HG02981 (cell line): ENCODE measurements around the gene THEM5.

Experiments used
- ATAC-seq: cut with Tn5 transposase; IDR thresholded peaks from one replicate; pipeline ENCODE4 v1.9.1; 2021; ENCODE audit warnings: mild to moderate bottlenecking, moderate library complexity; ENCODE audit not compliant: unreplicated experiment

The THEM5 gene

DNA sequence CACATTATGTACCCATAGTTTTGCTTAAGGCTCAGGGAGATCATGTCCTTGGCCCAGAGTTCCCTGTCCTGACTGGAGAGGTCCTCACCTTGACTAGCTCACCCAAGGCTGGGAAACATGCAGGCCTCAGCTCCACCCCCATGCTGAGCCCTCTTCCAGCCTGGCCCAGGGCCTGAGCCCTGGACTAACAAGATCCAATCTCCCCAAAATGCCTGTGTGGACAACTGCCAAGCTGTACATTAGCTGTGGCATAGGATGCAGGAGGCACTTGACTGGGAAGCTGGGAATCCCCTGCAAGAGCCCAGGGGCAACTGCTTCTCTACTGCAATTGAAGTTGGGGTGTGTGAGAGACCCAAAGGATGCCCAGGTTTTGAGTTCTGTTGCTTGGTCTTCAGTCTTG is 50.3 kb downstream of the THEM5 start:
- no peak for ATAC-seq

DNA sequence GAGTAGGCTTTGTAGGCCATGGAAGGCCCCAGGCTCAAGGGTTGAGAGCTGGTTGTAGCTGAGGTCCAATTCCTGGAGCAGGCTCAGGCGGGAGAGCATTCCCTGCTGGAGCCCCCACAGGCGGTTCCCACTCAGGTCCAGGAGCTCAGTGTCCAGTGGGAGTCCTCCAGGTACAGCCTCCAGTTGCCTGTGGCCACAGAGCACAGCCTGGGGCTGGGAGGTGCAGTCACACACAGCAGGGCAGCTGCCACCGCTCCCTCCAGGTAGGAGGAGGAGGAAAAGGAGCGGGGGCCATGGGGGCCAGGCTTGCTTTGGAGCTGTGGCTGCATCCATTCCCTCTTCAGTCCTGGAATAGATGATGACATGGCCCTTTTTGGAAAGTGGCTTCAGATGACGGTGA is 51.1 kb downstream of the THEM5 start:
- ATAC-seq, result no peak

DNA sequence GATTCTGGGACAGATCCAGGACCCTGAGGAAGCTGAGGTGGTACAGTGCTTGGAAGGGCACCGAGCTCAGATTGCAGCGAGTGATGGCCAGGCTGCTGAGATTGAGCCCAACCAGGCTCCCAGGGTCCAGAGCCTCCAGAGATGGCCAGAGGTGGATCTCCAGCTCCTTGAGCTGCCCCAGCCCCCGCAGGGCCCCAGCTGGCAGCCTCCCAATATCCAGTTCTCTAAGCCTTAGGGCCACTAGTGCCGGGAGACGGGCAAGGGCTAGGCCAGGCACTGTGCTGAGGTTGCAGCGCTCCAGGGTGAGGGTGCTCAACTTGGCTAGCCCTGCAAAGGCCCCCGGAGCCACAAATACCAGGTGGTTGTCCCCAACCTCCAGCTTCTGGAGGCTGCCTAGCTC is 51.7 kb downstream of the THEM5 start:
- ATAC-seq, result no peak

DNA sequence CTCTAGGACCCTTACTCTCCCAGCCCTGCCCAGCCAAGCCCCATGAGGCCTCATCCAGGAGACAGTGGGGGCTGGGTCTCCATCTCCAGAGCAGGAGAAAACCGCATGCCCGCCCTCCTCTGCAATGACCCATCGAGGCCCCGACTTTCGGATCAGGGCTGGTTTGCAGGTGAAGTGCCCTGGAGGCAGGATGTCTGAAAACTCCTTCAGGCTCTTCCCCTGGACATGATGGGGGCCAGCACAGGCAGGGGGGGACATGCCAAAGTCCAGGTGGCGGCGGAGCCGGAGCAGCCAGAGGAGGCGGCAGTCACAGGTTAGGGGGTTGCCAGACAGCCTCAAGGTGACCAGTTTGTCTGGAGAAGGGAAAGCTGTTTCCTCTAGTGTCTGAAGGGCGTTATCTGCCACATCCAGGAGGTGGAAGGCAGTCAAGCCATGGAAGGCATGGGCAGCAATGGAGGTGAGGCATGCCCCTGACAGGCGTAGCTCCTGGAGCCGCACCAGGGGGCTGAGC is 52.1 kb downstream of the THEM5 start:
- no peak for ATAC-seq

DNA sequence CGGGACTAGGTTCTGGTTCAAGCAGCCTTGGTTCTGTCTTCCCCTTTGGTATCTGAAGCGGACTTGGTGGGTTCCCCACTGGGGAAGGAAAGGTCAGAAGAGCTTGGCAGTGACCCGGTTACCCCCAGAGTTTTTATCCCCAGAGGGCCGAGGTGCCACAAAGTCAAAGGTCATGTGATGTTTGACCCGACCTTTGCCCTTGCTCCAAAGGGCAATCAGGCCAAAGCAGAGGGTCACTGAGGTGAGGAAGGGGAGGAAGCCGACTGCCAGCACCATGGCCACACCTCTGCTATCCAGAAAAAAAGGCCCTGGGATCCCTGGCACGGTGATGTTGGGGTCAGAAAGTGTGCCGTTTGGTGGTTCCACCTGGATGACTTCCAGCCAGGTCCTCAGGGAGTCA is 52.7 kb downstream of the THEM5 start:
- ATAC-seq, result no peak

DNA sequence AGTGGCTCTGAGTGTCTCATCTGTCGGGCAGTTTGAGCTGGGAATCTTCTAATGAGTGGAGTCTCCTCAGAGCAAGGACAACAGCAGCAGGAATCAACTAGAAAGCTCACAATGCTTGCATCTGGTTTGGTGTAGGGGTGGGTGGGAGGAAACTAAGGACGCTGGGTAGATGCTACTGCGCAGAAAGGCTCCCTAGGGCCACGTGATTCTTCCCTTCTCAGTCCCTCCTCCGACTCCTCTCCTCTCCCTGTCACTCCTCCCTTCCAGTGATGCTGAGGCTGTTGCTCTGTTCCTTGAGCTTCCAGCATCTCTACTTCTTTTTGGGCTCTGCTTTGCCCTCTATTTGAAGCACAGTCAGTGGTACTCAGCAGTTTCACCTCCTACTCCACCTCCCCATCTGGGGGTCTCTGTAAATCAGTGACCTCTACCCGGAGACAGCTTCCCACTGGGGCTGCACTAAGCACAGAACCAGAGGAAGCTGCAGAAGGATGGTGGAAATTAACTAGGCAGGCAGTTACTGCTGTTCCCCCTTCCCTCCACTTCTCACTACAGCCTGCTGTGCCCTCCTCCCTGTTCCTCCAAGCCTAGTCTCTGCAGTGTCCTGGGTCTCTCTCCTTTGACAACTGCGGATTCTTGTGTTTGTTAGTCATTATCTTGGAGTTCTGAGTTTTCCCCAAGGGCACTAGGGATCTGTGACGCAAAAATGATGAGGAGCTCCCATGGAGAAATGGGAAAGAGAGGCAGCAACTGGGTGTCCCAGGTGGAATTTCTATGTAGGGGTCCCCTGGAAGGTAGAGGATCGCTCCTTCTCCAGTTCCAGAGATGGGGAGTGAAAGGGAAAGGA is 54.1 kb downstream of the THEM5 start:
- no peak for ATAC-seq

DNA sequence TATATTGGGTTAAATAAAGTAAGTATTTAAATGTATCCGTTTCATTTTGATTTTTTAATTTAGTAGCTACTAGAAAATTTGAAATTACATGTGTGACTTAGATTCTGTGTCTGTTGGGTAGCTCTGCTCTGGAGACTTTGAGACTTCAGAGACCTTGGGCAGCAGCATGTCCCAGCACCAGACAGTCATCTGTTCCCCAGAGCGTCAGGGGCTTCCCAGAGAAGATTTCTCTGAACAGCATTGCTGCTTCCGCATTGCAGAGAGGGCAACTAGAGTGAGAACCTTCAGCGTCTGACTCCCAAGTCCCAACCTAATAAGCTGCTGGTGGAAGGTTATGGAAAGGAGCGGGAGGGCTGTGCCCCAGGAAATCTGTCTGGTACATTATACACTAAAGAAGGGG is 54.9 kb downstream of the THEM5 start:
- no peak for ATAC-seq
